K562 (cell line): ENCODE data around the gene ANKRD61. TPM values are rescaled to one million over a fixed set of nuclear protein-coding genes. Genes with fewer than 3 reads are reported as not detected.
A peak's percentile ranks its signal among the peaks of the same experiment; 100 is the strongest.

Experiments used
- JUN ChIP-seq, 2 experiments: sonication (generic) in 1 of 2; formaldehyde crosslinking in 1 of 2; IDR thresholded peaks; 2 replicates each; pipeline versions ENCODE4 v1.6.1 to v1.8.0; 2012 to 2022; ENCODE audit warnings: borderline replicate concordance in 2 of 2, mild to moderate bottlenecking in 2 of 2, improper control_type of control experiment in 1 of 2, low read depth in 1 of 2, low read length in 1 of 2, missing genetic modification reagents in 1 of 2
- MEF2D ChIP-seq: conservative IDR thresholded peaks from 2 replicates; pipeline ENCODE4 v1.6.1; 2016; ENCODE audit warnings: low read depth, missing genetic modification characterization, missing compliant biosample characterization
- MYNN ChIP-seq, 2 experiments: sonication (generic); formaldehyde crosslinking in 1 of 2; IDR thresholded peaks; 2 replicates each; pipeline versions ENCODE4 v1.5.0 to v1.6.1; 2016 to 2020; ENCODE audit warnings: antibody characterized with exemption in 1 of 2, missing genetic modification reagents in 1 of 2
- PBX2 ChIP-seq, 2 experiments: IDR thresholded peaks in 1 of 2; conservative IDR thresholded peaks in 1 of 2; 2 replicates each; pipeline ENCODE4 v1.6.1; 2016; ENCODE audit warnings: low read depth in 2 of 2, mild to moderate bottlenecking in 1 of 2, missing compliant biosample characterization in 1 of 2, missing genetic modification characterization in 1 of 2, moderate library complexity in 1 of 2
- REST ChIP-seq, 2 experiments: fragments of 450-650 bp; formaldehyde crosslinking in 1 of 2; IDR thresholded peaks; 2 replicates each; pipeline versions ENCODE4 v1.4.0 to v1.6.1; 2014 to 2020; ENCODE audit warnings: mild to moderate bottlenecking in 2 of 2, borderline replicate concordance in 1 of 2, low read depth in 1 of 2
- ZBTB12 ChIP-seq: fragments of 250-450 bp; sonication (Bioruptor Pico); IDR thresholded peaks from 2 replicates; pipeline ENCODE4 v1.4.0; 2020
- polyA plus RNA-seq, 8 experiments: library from polyadenylated mRNA; depleted of rRNA in 4 of 8; stranded (reverse) in 5 of 8; unstranded in 3 of 8; fragments of >200 nt; fragmentation: Nextera tagmentation in 2 of 8; fragmentation: Illumina TruSeq in 1 of 8; extraction: Ambion mirVana in 2 of 8; extraction: Trizol in 1 of 8; gene quantifications; 2 replicates each; pipeline versions ENCODE4 v1.2.1 to v1.2.3, GENCODE V29; 2011 to 2014; ENCODE audit warnings: inconsistent platforms in 1 of 8, missing spikeins in 1 of 8
- total RNA-seq, 7 experiments: library from RNA; depleted of rRNA in 6 of 7; stranded (reverse); fragments of >200 nt in 6 of 7; fragmentation: Illumina TruSeq in 2 of 7; extraction: Trizol in 2 of 7; gene quantifications; 2 replicates each; pipeline versions ENCODE4 v1.2.1 to v1.2.3, GENCODE V29; 2011 to 2021; ENCODE audit warnings: low replicate concordance in 1 of 7

ANKRD61 gene
- total and polyA plus RNA-seq, 9 of the 15 experiments (the other 6 are each of a cell fraction or from before 2014, with no cell fraction given), result 0.08 to 0.11 (median 0.09) TPM; not detected in 5

- TF ChIP-seq JUN (IDR thresholded peaks at IDR 0.05; ENCODE audit: borderline replicate concordance, low read depth, low read length) (0 out of 2 replicates have a peak, but pooled peaks have one; percentile 62), JUN (CRISPR knock-in tag; IDR thresholded peaks at IDR 0.05; ENCODE audit: borderline replicate concordance) (no peak), MYNN (IDR thresholded peaks at IDR 0.05) (peak; percentile 91), MYNN (CRISPR knock-in tag; IDR thresholded peaks at IDR 0.05) (no peak), ZBTB12 (CRISPR knock-in tag) (peak; percentile 73), MEF2D (tag) (peak; percentile 65; the same call in 1 of the 2 replicates), PBX2 (CRISPR knock-in tag; IDR thresholded peaks at IDR 0.05; ENCODE audit: low read depth) (peak; percentile 44; the same call in 1 of the 2 replicates), PBX2 (tag; conservative IDR thresholded peaks at IDR 0.05; ENCODE audit: low read depth) (peak; percentile 77), REST (IDR thresholded peaks at IDR 0.05; ENCODE audit: borderline replicate concordance) (peak; percentile 73), REST (CRISPR knock-in tag; IDR thresholded peaks at IDR 0.05; ENCODE audit: low read depth) (no peak)
Observed at GRCh38 chr7:6023974-6024435, 7.2 kb upstream of the ANKRD61 start (continued).
